Thyroid gland (tissue), 4 donors: ENCODE data around the gene SYNPO. TPM values are rescaled to one million over a fixed set of nuclear protein-coding genes. Genes with fewer than 3 reads are reported as not detected.

ENCODE experiments used
- DNase-seq, 2 donors: peaks; one replicate each; pipeline ENCODE4 v3.0.0-alpha.2; 2019
- H3K27ac ChIP-seq, 3 donors: fragments of 200-600 bp; sonication (generic); 1 replicate in 2 of 3; 2 replicates in 1 of 3; pipeline ENCODE4 v1.5.1; 2016 to 2019; ENCODE audit warnings: mild to moderate bottlenecking in 1 of 3, moderate library complexity in 1 of 3
- H3K27me3 ChIP-seq: fragments of 200-600 bp; sonication (generic); one replicate; pipeline ENCODE4 v1.5.1; 2019
- H3K36me3 ChIP-seq, 2 donors: fragments of 200-600 bp; sonication (generic); one replicate each; pipeline ENCODE4 v1.5.1; 2016 to 2019
- H3K4me1 ChIP-seq, 2 donors: fragments of 200-600 bp; sonication (generic); one replicate each; pipeline ENCODE4 v1.5.1; 2017 to 2019
- H3K4me3 ChIP-seq, 3 donors: fragments of 200-600 bp; sonication (generic); replicated peaks in 1 of 3; 1 replicate in 2 of 3; 2 replicates in 1 of 3; pipeline ENCODE4 v1.5.1; 2016; ENCODE audit warnings: mild to moderate bottlenecking in 1 of 3
- H3K9me3 ChIP-seq: fragments of 200-600 bp; sonication (generic); one replicate; pipeline ENCODE4 v1.5.1; 2017
- CTCF ChIP-seq, 6 experiments: fragments of 200-600 bp in 3 of 6; fragments of 450-650 bp in 3 of 6; sonication (generic) in 3 of 6; IDR thresholded peaks; one replicate each; pipeline ENCODE4 v1.5.1; 2016 to 2019; ENCODE audit warnings: antibody characterized with exemption in 6 of 6, mild to moderate bottlenecking in 2 of 6, inconsistent platforms in 1 of 6, moderate library complexity in 1 of 6
- POLR2A ChIP-seq, 2 donors: fragments of 450-650 bp; IDR thresholded peaks; one replicate each; pipeline ENCODE4 v1.6.1; 2017; ENCODE audit warnings: antibody characterized with exemption in 2 of 2, mild to moderate bottlenecking in 2 of 2, moderate library complexity in 1 of 2
- WGBS, 2 donors: methylation state at CpG; one replicate each; pipeline ENCODE4 v1.1.5; 2017; 5-methylcytosine and 5-hydroxymethylcytosine counted together
- intact Hi-C: fragments of 100-400 bp; cut with DNase I; formaldehyde crosslinking; loops from one replicate; pipeline ENCODE4 v1.15.1; 2023
- total RNA-seq, 4 donors: library from RNA; depleted of rRNA; stranded (reverse); fragments of >200 nt; gene quantifications; one replicate each; pipeline ENCODE4 v1.2.3, GENCODE V29; 2016

SYNPO gene
- total RNA-seq, 4 donors from 2014 or later, result 8.8 to 19.3 (median 14.1) TPM

- Histone ChIP-seq H3K27me3 (no peaks in the 10 kb centered on the region), H3K4me1 (peaks cover 0 to 12% of the 10 kb centered on the region in 2 donors), H3K4me3 (no peak overlapping the region), H3K36me3 (no peaks in the 10 kb centered on the region), H3K9me3 (no peaks in the 10 kb centered on the region), H3K27ac (no peak overlapping the region)
- no peak for TF ChIP-seq POLR2A (IDR thresholded peaks at IDR 0.05)
- TF ChIP-seq CTCF (IDR thresholded peaks at IDR 0.05), result no peak
- intact Hi-C loops, result no loop called here
- DNase-seq, result no peak
- 81% methylated on average over 9 of the region's 9 CpGs for WGBS, 2 donors
These were observed 34.0 kb upstream of the SYNPO start for GRCh38 chr5:150606476-150606875.

GRCh38 chr5:150607105-150607504, 33.4 kb upstream of the SYNPO start:
- Histone ChIP-seq H3K36me3 (no peaks in the 10 kb centered on the region), H3K27ac (no peak overlapping the region), H3K4me1 (peaks cover 0 to 18% of the 10 kb centered on the region in 2 donors), H3K9me3 (no peaks in the 10 kb centered on the region), H3K27me3 (no peaks in the 10 kb centered on the region), H3K4me3 (no peak overlapping the region)
- intact Hi-C loops, result no loop called here
- DNase-seq, result no peak
- no peak for TF ChIP-seq CTCF (IDR thresholded peaks at IDR 0.05)
- no peak for TF ChIP-seq POLR2A (IDR thresholded peaks at IDR 0.05)
- WGBS, 2 donors, result 91% methylated on average over 6 of the region's 6 CpGs

GRCh38 chr5:150607991-150608390, 32.5 kb upstream of the SYNPO start:
- intact Hi-C loops, result no loop called here
- Histone ChIP-seq H3K4me1 (peaks cover 0 to 23% of the 10 kb centered on the region in 2 donors), H3K4me3 (no peak overlapping the region), H3K9me3 (no peaks in the 10 kb centered on the region), H3K36me3 (no peaks in the 10 kb centered on the region), H3K27me3 (no peaks in the 10 kb centered on the region), H3K27ac (no peak overlapping the region)
- WGBS, 2 donors, result 88 to 92% methylated on average over 4 of the region's 4 CpGs
- DNase-seq, result no peak
- no peak for TF ChIP-seq POLR2A (IDR thresholded peaks at IDR 0.05)
- TF ChIP-seq CTCF (IDR thresholded peaks at IDR 0.05), result no peak

- no peaks in the 10 kb centered on the region for H3K27me3 ChIP-seq
- H3K27ac ChIP-seq, result no peak overlapping the region
- H3K4me1 ChIP-seq, result peaks cover 0 to 33% of the 10 kb centered on the region in 2 donors
- H3K36me3 ChIP-seq, result no peaks in the 10 kb centered on the region
- 74 to 88% methylated on average over 5 of the region's 5 CpGs for WGBS, 2 donors
- DNase-seq, result no peak
- no peaks in the 10 kb centered on the region for H3K9me3 ChIP-seq
- TF ChIP-seq CTCF (IDR thresholded peaks at IDR 0.05) (no peak), POLR2A (IDR thresholded peaks at IDR 0.05) (no peak)
- no peak overlapping the region for H3K4me3 ChIP-seq
- intact Hi-C loops, result no loop called here
These were observed 31.5 kb upstream of the SYNPO start for GRCh38 chr5:150608991-150609390.

- 63 to 67% methylated on average over 5 of the region's 7 CpGs for WGBS, 2 donors
- intact Hi-C loops, result no loop called here
- H3K27me3 ChIP-seq, result no peaks in the 10 kb centered on the region
- peak; percentile 68 to 73 for DNase-seq
- no peaks in the 10 kb centered on the region for H3K9me3 ChIP-seq
- H3K4me1 ChIP-seq, result peaks cover 8 to 43% of the 10 kb centered on the region in 2 donors
- no peaks in the 10 kb centered on the region for H3K36me3 ChIP-seq
- no peak overlapping the region for H3K4me3 ChIP-seq
- no peak for TF ChIP-seq POLR2A (IDR thresholded peaks at IDR 0.05)
- H3K27ac ChIP-seq, result peak overlapping the region; percentile 4 to 51 (median 16)
These were observed 30.4 kb upstream of the SYNPO start for GRCh38 chr5:150609843-150610584.
